ENCODE data around the gene METTL1. TPM values are rescaled to one million over a fixed set of nuclear protein-coding genes. Genes with fewer than 3 reads are reported as not detected.

METTL1 gene
- total RNA-seq, 4 donors from 2014 or later, result 11.2 to 39.3 (median 15.2) TPM

DNA sequence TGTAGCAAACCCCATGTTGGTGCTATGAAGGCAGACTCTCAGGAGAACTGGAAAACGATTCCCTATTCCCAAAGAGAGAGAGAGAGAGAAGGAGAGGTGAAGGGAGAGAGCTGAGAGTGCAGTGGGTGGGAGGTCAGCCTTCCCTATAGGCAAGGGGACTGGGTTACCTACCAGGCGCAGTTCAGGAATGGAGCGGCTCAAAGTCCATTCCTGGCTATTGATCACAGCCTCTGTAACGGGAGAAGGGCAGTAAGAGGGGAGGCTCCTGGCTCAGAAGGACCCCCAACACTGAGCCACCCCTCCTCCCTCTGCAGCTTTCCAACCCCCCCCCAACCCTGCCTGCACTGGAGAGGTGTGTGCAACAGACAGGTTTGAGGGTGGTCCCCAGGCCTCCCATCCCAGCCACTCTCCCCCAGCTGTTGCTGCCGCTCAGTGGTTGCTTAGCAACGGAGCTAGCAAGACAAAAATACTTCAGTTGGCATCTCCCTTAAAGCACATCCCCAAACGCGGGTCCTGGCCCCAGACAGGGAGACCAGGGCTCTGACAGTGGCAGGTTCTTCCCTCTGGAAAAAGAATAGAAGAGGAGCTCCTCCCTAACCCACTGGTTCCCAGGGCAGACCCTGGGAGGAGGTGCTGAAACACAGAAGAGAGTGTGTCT, 36.6 kb downstream of the METTL1 start:
- ATAC-seq (ENCODE audit: low FRiP score) (no peak), DNase-seq (ENCODE audit: low spot score) (no peak)
- TF ChIP-seq, protein P1, sequence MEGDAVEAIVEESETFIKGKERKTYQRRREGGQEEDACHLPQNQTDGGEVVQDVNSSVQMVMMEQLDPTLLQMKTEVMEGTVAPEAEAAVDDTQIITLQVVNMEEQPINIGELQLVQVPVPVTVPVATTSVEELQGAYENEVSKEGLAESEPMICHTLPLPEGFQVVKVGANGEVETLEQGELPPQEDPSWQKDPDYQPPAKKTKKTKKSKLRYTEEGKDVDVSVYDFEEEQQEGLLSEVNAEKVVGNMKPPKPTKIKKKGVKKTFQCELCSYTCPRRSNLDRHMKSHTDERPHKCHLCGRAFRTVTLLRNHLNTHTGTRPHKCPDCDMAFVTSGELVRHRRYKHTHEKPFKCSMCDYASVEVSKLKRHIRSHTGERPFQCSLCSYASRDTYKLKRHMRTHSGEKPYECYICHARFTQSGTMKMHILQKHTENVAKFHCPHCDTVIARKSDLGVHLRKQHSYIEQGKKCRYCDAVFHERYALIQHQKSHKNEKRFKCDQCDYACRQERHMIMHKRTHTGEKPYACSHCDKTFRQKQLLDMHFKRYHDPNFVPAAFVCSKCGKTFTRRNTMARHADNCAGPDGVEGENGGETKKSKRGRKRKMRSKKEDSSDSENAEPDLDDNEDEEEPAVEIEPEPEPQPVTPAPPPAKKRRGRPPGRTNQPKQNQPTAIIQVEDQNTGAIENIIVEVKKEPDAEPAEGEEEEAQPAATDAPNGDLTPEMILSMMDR (IDR thresholded peaks at IDR 0.05), result no peak

DNA sequence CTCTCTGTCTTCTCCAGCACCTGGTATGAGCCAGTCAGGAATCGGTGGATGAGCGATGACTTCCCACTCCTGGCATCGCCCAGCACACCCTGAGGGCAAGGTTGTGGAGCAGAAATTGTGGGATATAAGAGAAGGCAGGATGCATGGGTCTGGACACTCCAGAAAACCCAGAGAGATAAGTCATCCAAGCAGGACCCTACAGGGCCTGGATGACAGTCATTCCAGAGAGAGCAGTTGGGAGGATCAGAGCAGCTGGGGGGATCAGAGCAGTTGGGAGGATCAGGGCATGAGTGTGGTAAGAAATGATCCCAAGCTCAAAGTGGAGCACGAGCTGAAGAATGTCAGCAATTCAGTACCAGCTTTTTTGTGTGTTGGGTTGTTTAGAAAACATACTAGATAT, 37.3 kb downstream of the METTL1 start:
- DNase-seq (ENCODE audit: low spot score) (no peak), ATAC-seq (ENCODE audit: low FRiP score) (no peak)
- TF ChIP-seq, protein P1 (IDR thresholded peaks at IDR 0.05), result no peak

DNA sequence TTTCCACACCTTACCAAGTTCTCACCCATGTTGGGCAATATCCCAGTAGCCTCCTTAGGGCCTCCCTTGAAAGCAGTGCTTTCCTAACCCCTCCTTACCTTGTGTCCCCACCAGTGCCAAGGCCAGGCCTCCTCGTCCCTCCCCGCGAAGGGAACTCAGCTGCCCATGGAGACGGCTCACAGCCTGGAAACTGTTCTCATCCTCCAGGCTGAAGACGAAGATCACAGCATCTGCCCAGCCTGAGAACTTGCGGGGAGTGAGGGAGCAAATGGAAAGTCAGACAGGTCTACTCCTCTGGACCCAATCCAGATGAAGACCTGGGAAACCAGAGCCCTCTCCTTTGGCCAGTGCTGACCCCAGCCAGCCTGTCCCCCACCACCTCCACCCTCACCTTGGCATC, 38.0 kb downstream of the METTL1 start:
- TF ChIP-seq, protein P1 (IDR thresholded peaks at IDR 0.05), result no peak
- DNase-seq (ENCODE audit: low spot score) (no peak), ATAC-seq (ENCODE audit: low FRiP score) (no peak)

DNA sequence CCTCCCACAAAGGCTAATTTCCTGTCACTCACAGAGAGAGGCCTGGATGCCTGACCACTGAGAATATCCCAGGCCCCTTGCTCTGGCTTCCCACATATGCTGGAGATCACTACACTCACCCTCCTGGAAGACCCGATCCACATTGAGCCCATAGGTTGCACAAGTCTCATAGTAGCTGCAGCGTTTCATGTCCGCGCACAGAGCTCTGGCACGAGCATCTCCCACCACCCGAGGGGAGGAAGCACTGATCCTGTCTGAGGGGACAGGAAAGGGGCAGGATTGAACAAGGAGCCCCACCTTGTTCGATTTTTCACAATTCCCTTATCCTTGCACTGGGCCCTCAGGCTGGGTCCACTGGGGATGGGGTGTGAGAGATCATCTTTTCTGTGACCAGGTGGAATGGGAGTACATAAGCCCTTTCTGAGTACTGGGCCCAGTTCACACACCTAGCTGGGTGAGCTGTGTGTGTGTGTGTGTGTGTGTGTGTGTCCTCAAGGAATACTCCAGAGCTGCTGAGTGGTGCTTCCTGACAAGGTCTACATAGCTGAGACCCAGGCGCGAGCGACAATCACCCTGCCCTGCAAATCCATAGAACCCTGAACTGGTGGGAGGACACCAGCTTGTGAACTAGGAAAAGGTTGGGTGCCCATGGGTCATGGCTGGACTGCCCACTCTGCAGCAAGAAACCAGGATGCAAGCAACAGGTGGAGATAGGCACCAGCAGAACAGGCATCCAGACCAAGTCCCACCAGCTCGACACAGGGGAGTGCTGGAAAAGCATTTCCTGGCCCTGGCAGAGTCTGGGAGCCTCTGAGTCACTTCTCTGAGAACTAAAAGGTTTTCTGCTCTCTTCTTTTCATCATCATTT, 38.9 kb downstream of the METTL1 start:
- ATAC-seq (ENCODE audit: low FRiP score), result no peak
- DNase-seq (ENCODE audit: low spot score), result no peak
- TF ChIP-seq, protein P1 (IDR thresholded peaks at IDR 0.05), result no peak

DNA sequence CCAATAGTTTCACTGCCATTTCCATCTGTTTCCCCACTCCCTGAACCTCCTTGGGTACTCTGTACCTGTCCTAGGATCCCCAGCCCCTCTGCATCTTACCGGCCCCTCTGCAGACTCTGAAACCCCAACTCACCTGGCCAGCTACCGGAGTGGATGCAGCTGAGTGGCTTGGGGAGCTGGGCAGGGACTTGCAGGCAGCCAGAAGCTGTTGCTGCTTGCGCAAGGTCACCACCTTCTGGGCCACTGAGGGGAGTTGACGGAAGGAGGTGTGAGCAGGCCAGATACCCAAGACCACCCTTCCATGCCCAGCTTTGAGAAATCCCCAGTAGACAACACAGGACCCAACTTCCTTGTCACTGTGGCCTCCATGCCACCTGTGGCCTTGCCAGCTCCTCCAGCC, 39.6 kb downstream of the METTL1 start:
- DNase-seq (ENCODE audit: low spot score), result no peak
- no peak for ATAC-seq (ENCODE audit: low FRiP score)
- TF ChIP-seq, protein P1 (IDR thresholded peaks at IDR 0.05), result no peak

DNA sequence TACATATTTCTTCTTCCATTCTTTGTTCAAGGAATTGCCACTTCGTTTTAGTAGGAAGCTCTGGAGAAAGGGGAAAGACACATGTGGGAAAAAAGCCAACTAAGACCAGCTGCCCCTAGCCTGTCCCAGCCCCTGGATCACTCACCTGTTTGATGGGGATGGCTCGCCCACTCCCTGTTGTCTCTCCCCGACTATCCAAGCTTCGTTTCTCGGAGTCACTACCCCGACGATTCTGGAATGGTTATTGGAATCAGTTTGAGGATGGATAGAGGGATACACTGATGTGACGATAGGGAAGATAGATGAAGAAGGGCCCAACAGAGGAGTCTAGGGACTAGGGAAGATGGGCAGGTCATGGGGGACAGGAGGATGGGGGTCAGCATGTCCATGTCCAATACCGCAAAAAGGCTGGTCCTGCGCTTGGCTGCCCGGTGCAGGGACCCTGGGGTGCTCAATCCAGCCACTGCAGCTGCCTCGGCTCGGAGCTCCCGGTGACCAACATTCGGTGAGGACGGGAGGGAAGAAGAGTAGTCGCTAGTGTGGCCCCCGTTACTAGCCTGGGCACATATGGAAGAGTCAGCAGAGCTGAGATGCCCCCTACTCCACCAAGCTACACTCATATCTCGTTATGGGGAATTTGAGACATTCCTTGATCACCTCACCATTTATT, 40.4 kb downstream of the METTL1 start:
- TF ChIP-seq, protein P1 (IDR thresholded peaks at IDR 0.05), result no peak
- ATAC-seq (ENCODE audit: low FRiP score), result no peak
- DNase-seq (ENCODE audit: low spot score), result no peak

All from omental fat pad (tissue), 4 donors.